NCI-H187 (cell line): ENCODE measurements around the gene CSMD2.

Source experiments
- DNase-seq, 2 experiments: peaks; one replicate each; lab custom pipeline; 2025; lab: John Stamatoyannopoulos, UW

The CSMD2 gene

DNA sequence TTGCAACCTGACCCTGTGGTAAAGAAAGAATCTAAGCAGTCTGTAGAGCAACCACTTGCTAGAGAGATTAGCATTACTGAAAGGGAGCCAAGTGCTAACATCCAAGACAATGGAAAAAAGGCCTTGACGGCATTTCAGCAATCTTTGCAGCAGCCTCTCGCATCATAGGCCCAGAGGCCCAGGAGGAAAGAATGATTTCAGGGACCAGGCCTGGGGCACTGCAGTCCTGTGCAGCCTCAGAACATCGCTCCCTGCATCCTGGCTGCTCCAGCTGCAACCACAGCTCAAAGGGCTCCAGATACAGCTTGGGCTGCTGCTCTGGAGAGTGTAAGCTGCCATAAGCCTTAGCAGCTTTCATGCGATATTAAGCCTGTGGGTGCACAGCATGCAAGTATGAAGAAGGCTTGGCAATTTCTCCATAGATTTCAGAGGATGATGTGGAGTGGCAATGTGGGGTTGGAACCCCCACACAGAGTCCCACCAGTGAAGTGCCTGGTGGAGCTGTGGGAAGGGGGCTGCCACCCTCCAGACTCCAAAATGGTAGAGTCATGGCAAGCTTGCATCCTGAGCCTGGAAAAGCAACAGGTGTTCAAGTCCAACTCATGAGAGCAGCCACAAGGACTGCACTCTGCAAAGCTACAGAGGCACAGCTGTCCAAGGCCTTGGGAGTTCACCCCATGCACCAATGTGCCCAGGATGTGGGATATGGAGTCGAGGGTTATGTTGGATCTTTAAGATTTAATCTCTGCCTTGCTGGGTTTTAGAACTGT, 411.8 kb downstream of the CSMD2 start:
- DNase-seq = no peak

- DNase-seq = no peak
These were observed 419.1 kb downstream of the CSMD2 start for GRCh38 chr1:33745942-33746341.

- no peak for DNase-seq
These were observed 421.6 kb downstream of the CSMD2 start for GRCh38 chr1:33743221-33743998.

GRCh38 chr1:33742663-33743062, 422.4 kb downstream of the CSMD2 start:
- DNase-seq = no peak

GRCh38 chr1:33741749-33742148, 423.3 kb downstream of the CSMD2 start:
- no peak for DNase-seq

DNA sequence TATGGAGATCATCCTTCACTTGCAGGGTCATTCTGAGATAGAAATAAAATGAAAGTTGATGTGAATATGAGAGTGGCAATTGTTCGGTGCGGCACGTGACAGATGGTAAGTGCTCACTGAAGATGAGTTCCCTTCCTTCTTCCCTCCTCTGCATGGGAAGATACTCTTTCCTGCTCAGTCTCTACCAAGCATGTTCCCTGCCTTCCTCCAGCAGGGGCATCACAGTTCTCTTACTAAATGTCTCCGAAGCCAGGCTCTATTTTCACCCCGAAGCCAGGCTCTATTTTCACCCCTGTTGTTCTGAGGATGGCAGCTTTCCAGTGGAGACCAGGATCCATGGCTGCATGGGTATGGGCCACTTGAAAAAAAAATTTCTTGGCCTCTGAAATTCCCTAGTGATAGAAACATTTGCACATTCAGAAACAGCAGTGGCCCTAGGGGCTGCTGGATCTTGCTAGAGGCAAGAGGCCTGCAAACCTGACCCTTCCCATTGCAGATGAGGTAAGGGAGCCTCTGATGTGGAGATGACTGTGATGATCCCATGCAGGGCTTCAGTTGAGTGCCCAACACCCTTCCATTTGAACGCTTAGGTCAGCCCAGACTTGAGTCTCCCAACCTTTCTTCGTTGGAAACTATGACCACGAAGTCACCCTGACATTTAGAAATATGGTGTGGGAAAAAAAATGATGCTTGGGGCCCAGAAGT, 424.8 kb downstream of the CSMD2 start:
- DNase-seq = no peak

- DNase-seq = no peak
These were observed 426.1 kb downstream of the CSMD2 start for GRCh38 chr1:33738976-33739375.

- no peak for DNase-seq
These were observed 426.5 kb downstream of the CSMD2 start for GRCh38 chr1:33738536-33738935.

GRCh38 chr1:33736496-33736895, 428.5 kb downstream of the CSMD2 start:
- no peak for DNase-seq

DNA sequence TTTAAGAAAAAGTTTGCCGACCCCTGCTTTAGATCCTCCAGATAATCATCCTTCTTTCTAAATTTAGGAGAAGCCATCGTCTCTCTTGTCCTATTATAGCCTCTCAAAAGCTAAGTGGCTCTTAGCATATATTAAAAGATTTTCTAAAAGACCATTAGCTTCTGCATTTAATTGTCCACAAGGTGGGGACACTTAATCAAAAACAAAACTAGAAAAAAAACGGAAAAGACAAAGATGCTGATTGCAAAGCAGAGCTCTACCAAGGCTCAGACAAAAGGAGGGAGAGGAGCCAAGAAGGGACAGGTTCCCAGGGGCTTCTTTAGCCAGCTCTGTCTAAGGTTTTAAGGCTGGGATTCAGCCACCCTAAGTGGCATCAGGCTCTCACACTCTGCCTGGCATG, 429.4 kb downstream of the CSMD2 start:
- DNase-seq = peak in 1 of 2 experiments; percentile 43

- no peak for DNase-seq
These were observed 437.7 kb downstream of the CSMD2 start for GRCh38 chr1:33727310-33727709.

- DNase-seq = no peak
These were observed 438.7 kb downstream of the CSMD2 start for GRCh38 chr1:33726274-33726804.

DNA sequence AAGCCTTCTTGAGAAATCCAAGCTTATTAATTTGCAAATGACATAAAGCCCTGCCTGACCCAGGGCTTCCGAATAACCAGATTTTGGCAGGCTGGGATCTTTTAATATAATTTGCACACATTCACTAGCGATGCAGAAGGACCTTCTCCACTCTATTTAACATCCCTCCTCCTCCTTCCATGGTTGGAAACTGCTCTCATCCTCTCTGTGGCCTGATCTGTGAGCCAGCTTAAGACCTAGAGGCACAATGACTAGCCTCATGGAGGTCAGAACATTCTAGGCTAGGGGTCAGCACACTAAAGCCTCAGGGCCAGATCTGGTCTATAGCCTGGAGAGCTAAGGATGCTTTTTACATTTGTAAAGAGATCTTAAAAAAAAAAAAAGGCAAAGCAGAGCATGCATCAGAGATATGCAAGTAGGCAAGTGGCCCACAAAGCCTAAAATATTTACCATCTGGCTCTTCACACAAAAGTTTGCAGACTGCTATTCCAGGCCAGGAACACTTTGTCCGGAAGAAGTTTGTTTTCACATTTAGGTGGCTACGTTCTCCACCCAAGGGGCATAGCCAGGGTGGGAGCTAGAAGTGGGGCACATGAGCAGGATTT, 439.4 kb downstream of the CSMD2 start:
- DNase-seq = no peak

- no peak for DNase-seq
These were observed 440.0 kb downstream of the CSMD2 start for GRCh38 chr1:33725037-33725436.

GRCh38 chr1:33724348-33724747, 440.7 kb downstream of the CSMD2 start:
- no peak for DNase-seq

DNA sequence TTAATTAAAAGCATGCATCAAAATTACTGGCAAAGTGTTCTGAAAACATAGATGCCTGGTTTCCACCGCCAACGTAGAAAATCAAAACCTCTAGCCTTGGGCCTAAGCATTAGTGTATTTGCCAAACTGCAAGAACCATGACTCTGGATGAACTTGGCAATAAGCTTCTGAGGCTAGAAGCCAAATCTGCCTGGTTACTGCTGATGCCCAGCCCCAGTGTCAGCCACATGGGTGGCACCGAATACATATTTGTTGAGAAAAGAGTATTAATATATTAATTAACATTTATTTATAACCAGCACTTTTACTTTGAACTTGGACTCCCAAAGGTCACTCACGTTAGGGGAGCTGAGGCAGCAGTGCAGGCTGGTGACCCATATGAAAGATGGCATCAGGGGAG, 441.8 kb downstream of the CSMD2 start:
- no peak for DNase-seq

DNA sequence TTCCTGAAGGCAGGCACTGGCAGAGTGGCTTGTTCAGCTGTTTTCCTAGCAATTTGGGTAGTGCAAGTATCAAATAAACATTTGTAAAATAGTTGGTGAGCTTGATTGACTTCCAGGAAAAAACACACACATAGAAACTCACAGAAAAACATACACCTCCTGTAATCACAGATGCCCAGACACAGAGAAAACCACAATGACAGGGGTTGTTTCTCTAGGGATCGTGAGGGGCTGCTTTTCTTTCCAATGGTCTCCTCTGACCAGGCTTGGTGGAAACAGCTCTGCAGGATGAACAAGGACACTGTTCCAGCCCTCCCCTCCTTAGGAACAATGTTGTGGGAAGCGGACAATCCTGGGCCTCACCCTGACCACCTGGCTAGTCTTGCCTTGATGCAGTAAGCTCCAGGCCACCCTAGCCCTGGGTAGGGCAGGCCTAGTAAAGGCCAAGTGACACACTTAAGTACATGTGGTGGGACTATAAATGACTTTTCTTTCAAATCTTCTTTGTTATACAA, 443.7 kb downstream of the CSMD2 start:
- DNase-seq = no peak

DNA sequence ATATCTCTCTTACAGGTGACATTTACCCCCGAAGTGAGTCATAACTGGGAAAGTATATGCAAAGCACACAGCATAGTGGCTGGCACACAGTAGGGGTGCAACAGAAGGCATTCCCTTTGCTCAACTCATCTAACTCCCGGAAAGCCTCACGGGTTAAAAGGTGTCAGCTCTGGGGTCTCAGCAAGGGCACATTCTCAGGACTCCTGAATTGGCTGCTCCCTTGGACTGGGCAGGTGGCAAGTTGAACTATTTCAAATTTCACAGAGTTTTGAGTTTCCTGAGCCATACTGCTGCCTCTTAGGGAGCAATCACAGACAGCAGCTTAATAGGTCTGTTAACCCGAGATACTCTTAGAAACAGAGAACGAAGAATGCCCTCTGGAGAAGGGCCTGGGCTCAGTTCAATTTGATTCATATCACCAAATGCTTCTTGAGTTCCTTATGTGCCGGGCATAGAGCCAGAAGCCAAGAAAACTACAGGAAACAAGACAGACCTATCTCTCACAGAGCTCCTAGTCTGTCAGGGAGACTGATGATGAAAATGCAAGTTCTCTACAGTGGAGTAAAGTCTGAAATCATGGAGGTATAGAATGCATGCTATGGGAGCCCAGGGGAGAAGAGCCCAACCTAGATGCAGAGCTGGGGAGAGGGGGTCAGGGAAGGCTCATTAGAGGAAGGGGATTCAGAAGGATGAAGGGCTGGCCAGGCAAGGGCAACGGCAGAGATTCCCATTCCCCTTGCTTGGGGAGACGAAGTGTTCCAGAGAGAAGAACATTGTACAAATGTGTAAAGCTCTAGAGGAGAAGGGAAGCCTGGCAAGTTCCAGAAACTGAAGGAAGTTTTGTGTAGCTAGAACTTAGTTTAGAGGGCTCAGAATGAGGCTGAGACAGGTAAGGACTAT, 445.0 kb downstream of the CSMD2 start:
- DNase-seq = no peak

DNA sequence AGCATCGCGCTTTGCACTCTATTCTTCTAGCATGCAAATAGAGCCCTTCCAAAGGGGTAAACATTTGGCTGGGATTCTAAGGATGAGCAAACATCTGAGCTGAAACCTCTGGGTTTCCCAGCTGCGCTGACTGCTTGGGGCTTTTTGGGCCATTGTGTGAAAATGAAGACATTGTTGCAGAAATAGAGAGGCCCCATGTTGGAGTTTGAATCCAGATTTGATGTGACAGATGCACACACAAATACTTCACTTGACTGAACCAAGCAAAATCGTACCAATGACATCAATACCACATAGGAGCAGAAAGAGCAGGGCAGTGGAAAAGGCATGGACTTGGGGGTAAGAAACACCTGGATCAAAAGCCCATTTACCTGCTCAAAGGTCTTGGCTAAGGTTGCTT, 445.7 kb downstream of the CSMD2 start:
- no peak for DNase-seq

DNA sequence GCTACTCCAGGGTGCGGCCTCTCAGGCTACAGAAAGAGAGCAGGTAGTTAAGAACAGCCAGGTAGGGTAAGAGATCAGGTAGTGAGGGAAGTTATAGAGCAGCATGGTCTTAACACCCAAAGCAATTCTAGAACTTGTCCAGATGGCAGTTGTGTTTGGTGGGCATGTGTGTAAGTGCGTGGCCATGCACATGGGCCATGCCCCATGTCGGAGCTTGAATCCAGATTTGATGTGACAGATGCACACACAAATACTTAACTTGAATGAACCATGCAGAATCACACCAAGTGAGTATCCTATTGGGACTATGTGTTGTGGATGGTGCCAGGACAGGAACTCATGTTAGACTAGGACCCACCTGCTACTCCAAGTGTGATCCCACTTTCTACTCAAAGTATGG, 446.8 kb downstream of the CSMD2 start:
- DNase-seq = no peak
